CD4-positive, alpha-beta T cell treated with Interleukin-4 for 4 hours (primary cell): ENCODE results near the gene CGB1.
A peak's percentile ranks its signal among the peaks of the same experiment; 100 is the strongest.

Experiments used
- DNase-seq: peaks from one replicate; pipeline ENCODE4 v3.0.0-alpha.2; 2020

Gene CGB1

GRCh38 chr19:48993175-48994034 is 43.3 kb downstream of the CGB1 start, which contains the start of the genes GYS1 and RUVBL2:
Gene GYS1, minus strand, starts transcription at chr19:48993309. Its CDS starts 197 bp downstream, at chr19:48993112.
Gene RUVBL2, plus strand, starts transcription at chr19:48993887. Its CDS starts 25 bp downstream, at chr19:48993912.
- peak; percentile 100 for DNase-seq

- no peak for DNase-seq
Observed at GRCh38 chr19:48992581-48993174, 44.0 kb downstream of the CGB1 start.

- DNase-seq, result no peak
Observed at GRCh38 chr19:48991873-48992580, 44.7 kb downstream of the CGB1 start.

GRCh38 chr19:48991011-48991609 is 45.6 kb downstream of the CGB1 start:
- no peak for DNase-seq

- no peak for DNase-seq
Observed at GRCh38 chr19:48990400-48990799, 46.3 kb downstream of the CGB1 start.

GRCh38 chr19:48989701-48990291 is 46.9 kb downstream of the CGB1 start:
- no peak for DNase-seq

GRCh38 chr19:48988860-48989259 is 47.8 kb downstream of the CGB1 start:
- no peak for DNase-seq

GRCh38 chr19:48988286-48988685 is 48.4 kb downstream of the CGB1 start:
- no peak for DNase-seq

- DNase-seq, result no peak
Observed at GRCh38 chr19:48987323-48987722, 49.4 kb downstream of the CGB1 start.

GRCh38 chr19:48986211-48986610 is 50.5 kb downstream of the CGB1 start:
- no peak for DNase-seq

GRCh38 chr19:48985711-48986110 is 51.0 kb downstream of the CGB1 start:
- DNase-seq, result no peak
